ENCODE results near the gene MEGF10.

The MEGF10 gene

GRCh38 chr5:127292030-127292735 lies 1.6 kb downstream of the MEGF10 start:
- Histone ChIP-seq H3K27me3 (ENCODE audit: low read depth, low read length) (no peaks in the 10 kb centered on the region), H4K20me1 (ENCODE audit: insufficient read depth, low read length) (no peaks in the 10 kb centered on the region), H3K9me3 (ENCODE audit: insufficient read depth, low read length) (no peaks in the 10 kb centered on the region), H3K36me3 (replicated peaks; ENCODE audit: low read depth, low read length) (no peaks in the 10 kb centered on the region), H2AFZ (ENCODE audit: low read depth, low read length) (no peak overlapping the region), H3K79me2 (ENCODE audit: low read length) (no peaks in the 10 kb centered on the region), H3K9ac (ENCODE audit: low read length) (no peak overlapping the region), H3K27ac (ENCODE audit: low read length) (no peak overlapping the region), H3K4me3 (ENCODE audit: low read length) (no peak overlapping the region), H3K4me2 (ENCODE audit: low read length) (no peak overlapping the region), H3K4me1 (ENCODE audit: low read length) (no peaks in the 10 kb centered on the region)
- TF ChIP-seq CTCF (IDR thresholded peaks at IDR 0.05; ENCODE audit: low read depth, low read length) (no peak), EZH2phosphoT487 (IDR thresholded peaks at IDR 0.05; ENCODE audit: low read depth) (no peak)

- Histone ChIP-seq H3K9ac (ENCODE audit: low read length) (no peak overlapping the region), H3K79me2 (ENCODE audit: low read length) (no peaks in the 10 kb centered on the region), H4K20me1 (ENCODE audit: insufficient read depth, low read length) (no peaks in the 10 kb centered on the region), H2AFZ (ENCODE audit: low read depth, low read length) (no peak overlapping the region), H3K4me2 (ENCODE audit: low read length) (no peak overlapping the region), H3K27ac (ENCODE audit: low read length) (no peak overlapping the region), H3K4me1 (ENCODE audit: low read length) (no peaks in the 10 kb centered on the region), H3K4me3 (ENCODE audit: low read length) (no peak overlapping the region), H3K9me3 (ENCODE audit: insufficient read depth, low read length) (no peaks in the 10 kb centered on the region), H3K27me3 (ENCODE audit: low read depth, low read length) (no peaks in the 10 kb centered on the region), H3K36me3 (replicated peaks; ENCODE audit: low read depth, low read length) (no peaks in the 10 kb centered on the region)
- TF ChIP-seq CTCF (IDR thresholded peaks at IDR 0.05; ENCODE audit: low read depth, low read length): no peak
- TF ChIP-seq EZH2phosphoT487 (IDR thresholded peaks at IDR 0.05; ENCODE audit: low read depth): no peak
Measured at GRCh38 chr5:127293373-127293772, 2.8 kb downstream of the MEGF10 start.

- H3K9ac ChIP-seq (ENCODE audit: low read length): no peak overlapping the region
- H3K4me3 ChIP-seq (ENCODE audit: low read length): no peak overlapping the region
- H3K27me3 ChIP-seq (ENCODE audit: low read depth, low read length): no peaks in the 10 kb centered on the region
- no peaks in the 10 kb centered on the region for H3K9me3 ChIP-seq (ENCODE audit: insufficient read depth, low read length)
- H3K79me2 ChIP-seq (ENCODE audit: low read length): no peaks in the 10 kb centered on the region
- H3K4me1 ChIP-seq (ENCODE audit: low read length): no peaks in the 10 kb centered on the region
- H3K4me2 ChIP-seq (ENCODE audit: low read length): no peak overlapping the region
- H2AFZ ChIP-seq (ENCODE audit: low read depth, low read length): no peak overlapping the region
- no peaks in the 10 kb centered on the region for H3K36me3 ChIP-seq (replicated peaks; ENCODE audit: low read depth, low read length)
- no peak overlapping the region for H3K27ac ChIP-seq (ENCODE audit: low read length)
- no peaks in the 10 kb centered on the region for H4K20me1 ChIP-seq (ENCODE audit: insufficient read depth, low read length)
- TF ChIP-seq CTCF (IDR thresholded peaks at IDR 0.05; ENCODE audit: low read depth, low read length) (no peak), EZH2phosphoT487 (IDR thresholded peaks at IDR 0.05; ENCODE audit: low read depth) (no peak)
Measured at GRCh38 chr5:127294829-127295228, 4.2 kb downstream of the MEGF10 start.

GRCh38 chr5:127295454-127295853 lies 4.9 kb downstream of the MEGF10 start:
- no peaks in the 10 kb centered on the region for H3K36me3 ChIP-seq (replicated peaks; ENCODE audit: low read depth, low read length)
- H3K79me2 ChIP-seq (ENCODE audit: low read length): no peaks in the 10 kb centered on the region
- H3K27ac ChIP-seq (ENCODE audit: low read length): no peak overlapping the region
- no peaks in the 10 kb centered on the region for H3K9me3 ChIP-seq (ENCODE audit: insufficient read depth, low read length)
- no peaks in the 10 kb centered on the region for H4K20me1 ChIP-seq (ENCODE audit: insufficient read depth, low read length)
- H3K9ac ChIP-seq (ENCODE audit: low read length): no peak overlapping the region
- H2AFZ ChIP-seq (ENCODE audit: low read depth, low read length): no peak overlapping the region
- TF ChIP-seq EZH2phosphoT487 (IDR thresholded peaks at IDR 0.05; ENCODE audit: low read depth) (no peak), CTCF (IDR thresholded peaks at IDR 0.05; ENCODE audit: low read depth, low read length) (no peak)
- no peak overlapping the region for H3K4me3 ChIP-seq (ENCODE audit: low read length)
- no peak overlapping the region for H3K4me2 ChIP-seq (ENCODE audit: low read length)
- no peaks in the 10 kb centered on the region for H3K4me1 ChIP-seq (ENCODE audit: low read length)
- H3K27me3 ChIP-seq (ENCODE audit: low read depth, low read length): no peaks in the 10 kb centered on the region
